ENCODE measurements around the gene PRXL2C.
A peak's percentile ranks its signal among the peaks of the same experiment; 100 is the strongest.
"Not testable (repeated sequence)": the region's sequence is repeated elsewhere in the genome, so short reads cannot be mapped to it uniquely, and the experiment has no call there.

The PRXL2C gene

GRCh38 chr9:96666653-96667362 lies 11.7 kb upstream of the PRXL2C start:
- not testable (repeated sequence) for H3K27me3 ChIP-seq (ENCODE audit: control insufficient read depth in 1 of 2, insufficient read depth in 1 of 2, low read length in 2 of 2); H2AK5ac ChIP-seq (ENCODE audit: low read length, severe bottlenecking); H3K79me1 ChIP-seq (replicated peaks; ENCODE audit: low read length, poor library complexity, severe bottlenecking); H3K4me1 ChIP-seq (ENCODE audit: control insufficient read depth, insufficient read depth, low read depth, low read length); H3K14ac ChIP-seq (ENCODE audit: low read length in 2 of 2); H4K91ac ChIP-seq (ENCODE audit: low read length); H3K27ac ChIP-seq (ENCODE audit: low read length, poor library complexity, severe bottlenecking); H3K23ac ChIP-seq (ENCODE audit: low read length in 2 of 2); H3K18ac ChIP-seq (ENCODE audit: low read depth in 1 of 2, low read length in 2 of 2); H3K36me3 ChIP-seq (ENCODE audit: control insufficient read depth in 1 of 2, insufficient read depth in 2 of 2, low read depth in 1 of 2, low read length in 2 of 2); H4K8ac ChIP-seq (ENCODE audit: low read length); H3K4ac ChIP-seq (ENCODE audit: low read depth in 1 of 2, low read length in 2 of 2); H3K9me3 ChIP-seq (ENCODE audit: control insufficient read depth, low read length); H2AFZ ChIP-seq (ENCODE audit: low read depth, low read length); H3K4me2 ChIP-seq (ENCODE audit: low read length, poor library complexity, severe bottlenecking); H2BK15ac ChIP-seq (ENCODE audit: low read depth, poor library complexity, severe bottlenecking); H3K4me3 ChIP-seq (ENCODE audit: insufficient read depth in 1 of 2, low read depth in 1 of 2, low read length in 2 of 2); H2BK5ac ChIP-seq (ENCODE audit: low read depth, low read length, poor library complexity, severe bottlenecking); H2BK120ac ChIP-seq (ENCODE audit: low read depth, low read length); H2BK12ac ChIP-seq (ENCODE audit: low read length in 2 of 2)
- H3K9ac ChIP-seq (ENCODE audit: low read length), result peak overlapping the region; percentile 83
- DNase-seq, result peak; percentile 83
- 84% methylated on average over 14 of the region's 15 CpGs for WGBS

- H3K36me3 ChIP-seq (ENCODE audit: control insufficient read depth in 1 of 2, insufficient read depth in 2 of 2, low read depth in 1 of 2, low read length in 2 of 2), result no peaks in the 10 kb centered on the region
- H3K4me1 ChIP-seq (ENCODE audit: control insufficient read depth, insufficient read depth, low read depth, low read length), result peaks cover 2% of the 10 kb centered on the region
- no peak overlapping the region for H3K4me3 ChIP-seq (ENCODE audit: insufficient read depth in 1 of 2, low read depth in 1 of 2, low read length in 2 of 2)
- no peak overlapping the region for H3K18ac ChIP-seq (ENCODE audit: low read depth in 1 of 2, low read length in 2 of 2)
- no peak overlapping the region for H3K4ac ChIP-seq (ENCODE audit: low read depth in 1 of 2, low read length in 2 of 2)
- H3K9ac ChIP-seq (ENCODE audit: low read length), result no peak overlapping the region
- no peaks in the 10 kb centered on the region for H3K27me3 ChIP-seq (ENCODE audit: control insufficient read depth in 1 of 2, insufficient read depth in 1 of 2, low read length in 2 of 2)
- no peak overlapping the region for H2AK5ac ChIP-seq (ENCODE audit: low read length, severe bottlenecking)
- H2BK15ac ChIP-seq (ENCODE audit: low read depth, poor library complexity, severe bottlenecking), result no peak overlapping the region
- H3K79me1 ChIP-seq (replicated peaks; ENCODE audit: low read length, poor library complexity, severe bottlenecking), result no peaks in the 10 kb centered on the region
- no peak overlapping the region for H2BK12ac ChIP-seq (ENCODE audit: low read length in 2 of 2)
- no peak overlapping the region for H2BK120ac ChIP-seq (ENCODE audit: low read depth, low read length)
- WGBS, result 91% methylated on average over 6 of the region's 6 CpGs
- no peak overlapping the region for H3K23ac ChIP-seq (ENCODE audit: low read length in 2 of 2)
- H2AFZ ChIP-seq (ENCODE audit: low read depth, low read length), result no peak overlapping the region
- no peaks in the 10 kb centered on the region for H3K9me3 ChIP-seq (ENCODE audit: control insufficient read depth, low read length)
- H2BK5ac ChIP-seq (ENCODE audit: low read depth, low read length, poor library complexity, severe bottlenecking), result no peak overlapping the region
- no peak overlapping the region for H4K8ac ChIP-seq (ENCODE audit: low read length)
- no peak overlapping the region for H3K4me2 ChIP-seq (ENCODE audit: low read length, poor library complexity, severe bottlenecking)
- DNase-seq, result no peak
- H3K27ac ChIP-seq (ENCODE audit: low read length, poor library complexity, severe bottlenecking), result no peak overlapping the region
- H4K91ac ChIP-seq (ENCODE audit: low read length), result no peak overlapping the region
- no peak overlapping the region for H3K14ac ChIP-seq (ENCODE audit: low read length in 2 of 2)
Measured at GRCh38 chr9:96665789-96666188, 10.7 kb upstream of the PRXL2C start.

GRCh38 chr9:96663506-96664120 lies 8.5 kb upstream of the PRXL2C start:
- Histone ChIP-seq H3K9me3 (ENCODE audit: control insufficient read depth, low read length) (no peaks in the 10 kb centered on the region), H2AK5ac (ENCODE audit: low read length, severe bottlenecking) (no peak overlapping the region), H2BK5ac (ENCODE audit: low read depth, low read length, poor library complexity, severe bottlenecking) (no peak overlapping the region), H3K27ac (ENCODE audit: low read length, poor library complexity, severe bottlenecking) (no peak overlapping the region), H3K4me3 (ENCODE audit: insufficient read depth in 1 of 2, low read depth in 1 of 2, low read length in 2 of 2) (no peak overlapping the region), H3K36me3 (ENCODE audit: control insufficient read depth in 1 of 2, insufficient read depth in 2 of 2, low read depth in 1 of 2, low read length in 2 of 2) (no peaks in the 10 kb centered on the region), H3K79me1 (replicated peaks; ENCODE audit: low read length, poor library complexity, severe bottlenecking) (no peaks in the 10 kb centered on the region), H4K8ac (ENCODE audit: low read length) (no peak overlapping the region), H3K4me2 (ENCODE audit: low read length, poor library complexity, severe bottlenecking) (no peak overlapping the region), H3K9ac (ENCODE audit: low read length) (no peak overlapping the region), H3K4me1 (ENCODE audit: control insufficient read depth, insufficient read depth, low read depth, low read length) (peaks cover 2% of the 10 kb centered on the region), H3K27me3 (ENCODE audit: control insufficient read depth in 1 of 2, insufficient read depth in 1 of 2, low read length in 2 of 2) (no peaks in the 10 kb centered on the region), H3K4ac (ENCODE audit: low read depth in 1 of 2, low read length in 2 of 2) (no peak overlapping the region), H2BK12ac (ENCODE audit: low read length in 2 of 2) (no peak overlapping the region), H2BK120ac (ENCODE audit: low read depth, low read length) (no peak overlapping the region), H4K91ac (ENCODE audit: low read length) (no peak overlapping the region), H3K23ac (ENCODE audit: low read length in 2 of 2) (no peak overlapping the region), H3K18ac (ENCODE audit: low read depth in 1 of 2, low read length in 2 of 2) (no peak overlapping the region), H2AFZ (ENCODE audit: low read depth, low read length) (no peak overlapping the region), H3K14ac (ENCODE audit: low read length in 2 of 2) (no peak overlapping the region), H2BK15ac (ENCODE audit: low read depth, poor library complexity, severe bottlenecking) (no peak overlapping the region)
- DNase-seq, result no peak
- WGBS, result 88% methylated on average over 20 of the region's 20 CpGs

- H3K79me1 ChIP-seq (replicated peaks; ENCODE audit: low read length, poor library complexity, severe bottlenecking), result no peaks in the 10 kb centered on the region
- H3K14ac ChIP-seq (ENCODE audit: low read length in 2 of 2), result peak overlapping the region in 1 of 2 experiments; percentile 64
- H2AK5ac ChIP-seq (ENCODE audit: low read length, severe bottlenecking), result no peak overlapping the region
- 79% methylated on average over 4 of the region's 4 CpGs for WGBS
- H2BK15ac ChIP-seq (ENCODE audit: low read depth, poor library complexity, severe bottlenecking), result no peak overlapping the region
- no peak overlapping the region for H4K91ac ChIP-seq (ENCODE audit: low read length)
- no peak overlapping the region for H4K8ac ChIP-seq (ENCODE audit: low read length)
- H2AFZ ChIP-seq (ENCODE audit: low read depth, low read length), result no peak overlapping the region
- H2BK5ac ChIP-seq (ENCODE audit: low read depth, low read length, poor library complexity, severe bottlenecking), result no peak overlapping the region
- no peak overlapping the region for H2BK12ac ChIP-seq (ENCODE audit: low read length in 2 of 2)
- peak; percentile 24 for DNase-seq
- H3K4me1 ChIP-seq (ENCODE audit: control insufficient read depth, insufficient read depth, low read depth, low read length), result peaks cover 2% of the 10 kb centered on the region
- no peak overlapping the region for H3K18ac ChIP-seq (ENCODE audit: low read depth in 1 of 2, low read length in 2 of 2)
- no peaks in the 10 kb centered on the region for H3K36me3 ChIP-seq (ENCODE audit: control insufficient read depth in 1 of 2, insufficient read depth in 2 of 2, low read depth in 1 of 2, low read length in 2 of 2)
- no peaks in the 10 kb centered on the region for H3K27me3 ChIP-seq (ENCODE audit: control insufficient read depth in 1 of 2, insufficient read depth in 1 of 2, low read length in 2 of 2)
- no peak overlapping the region for H3K4ac ChIP-seq (ENCODE audit: low read depth in 1 of 2, low read length in 2 of 2)
- no peak overlapping the region for H3K4me3 ChIP-seq (ENCODE audit: insufficient read depth in 1 of 2, low read depth in 1 of 2, low read length in 2 of 2)
- no peak overlapping the region for H3K9ac ChIP-seq (ENCODE audit: low read length)
- H3K27ac ChIP-seq (ENCODE audit: low read length, poor library complexity, severe bottlenecking), result no peak overlapping the region
- H3K4me2 ChIP-seq (ENCODE audit: low read length, poor library complexity, severe bottlenecking), result no peak overlapping the region
- H3K9me3 ChIP-seq (ENCODE audit: control insufficient read depth, low read length), result no peaks in the 10 kb centered on the region
- no peak overlapping the region for H2BK120ac ChIP-seq (ENCODE audit: low read depth, low read length)
- H3K23ac ChIP-seq (ENCODE audit: low read length in 2 of 2), result no peak overlapping the region
Measured at GRCh38 chr9:96661711-96662110, 6.6 kb upstream of the PRXL2C start.

Measured in mesenchymal stem cell (in vitro differentiated cells and primary cell).